KMS-11 (cell line): ENCODE results near the gene ETV7.

ENCODE experiments used
- H2AFZ ChIP-seq: fragments of 200-600 bp; sonication (generic); 2 replicates; pipeline ENCODE4 v1.6.1; 2016; ENCODE audit warnings: antibody characterized with exemption, mixed run types, low read depth
- H3K27ac ChIP-seq: fragments of 200-600 bp; sonication (generic); 2 replicates; pipeline ENCODE4 v1.6.1; 2016; ENCODE audit warnings: mild to moderate bottlenecking, mixed run types
- H3K27me3 ChIP-seq: fragments of 200-600 bp; sonication (generic); 2 replicates; pipeline ENCODE4 v1.6.1; 2017; ENCODE audit warnings: mild to moderate bottlenecking, low read depth, mixed run types, moderate library complexity; ENCODE audit not compliant: insufficient read depth
- H3K36me3 ChIP-seq: fragments of 200-600 bp; sonication (generic); 2 replicates; pipeline ENCODE4 v1.6.1; 2017; ENCODE audit warnings: mild to moderate bottlenecking, mixed run types; ENCODE audit not compliant: insufficient read depth
- H3K4me1 ChIP-seq: fragments of 200-600 bp; sonication (generic); 2 replicates; pipeline ENCODE4 v1.6.1; 2016; ENCODE audit warnings: mild to moderate bottlenecking, low read depth, mixed run types; ENCODE audit not compliant: poor library complexity, severe bottlenecking
- H3K4me2 ChIP-seq: fragments of 200-600 bp; sonication (generic); 2 replicates; pipeline ENCODE4 v1.7.0; 2016; ENCODE audit warnings: mild to moderate bottlenecking, mixed run types
- H3K4me3 ChIP-seq: fragments of 200-600 bp; sonication (generic); IDR thresholded peaks from 2 replicates; pipeline ENCODE4 v1.6.1; 2017; ENCODE audit warnings: low read depth, low read length, mixed read lengths; ENCODE audit not compliant: insufficient read depth
- H3K79me2 ChIP-seq: fragments of 200-600 bp; sonication (generic); 2 replicates; pipeline ENCODE4 v1.6.1; 2016; ENCODE audit warnings: low read depth, mixed run types; ENCODE audit not compliant: insufficient read depth
- H3K9ac ChIP-seq: fragments of 200-600 bp; sonication (generic); 2 replicates; pipeline ENCODE4 v1.6.1; 2016; ENCODE audit warnings: mild to moderate bottlenecking, mixed run types
- H4K20me1 ChIP-seq: fragments of 200-600 bp; sonication (generic); 2 replicates; pipeline ENCODE4 v1.6.1; 2016; ENCODE audit warnings: mild to moderate bottlenecking, mixed run types; ENCODE audit not compliant: insufficient read depth
- TF ChIP-seq, protein P1 (sequence below): fragments of 200-600 bp; sonication (generic); conservative IDR thresholded peaks from 2 replicates; pipeline ENCODE4 v1.6.1; 2017; ENCODE audit warnings: low read depth, mild to moderate bottlenecking, antibody characterized with exemption, low read length, moderate library complexity, mixed read lengths

Gene ETV7

DNA sequence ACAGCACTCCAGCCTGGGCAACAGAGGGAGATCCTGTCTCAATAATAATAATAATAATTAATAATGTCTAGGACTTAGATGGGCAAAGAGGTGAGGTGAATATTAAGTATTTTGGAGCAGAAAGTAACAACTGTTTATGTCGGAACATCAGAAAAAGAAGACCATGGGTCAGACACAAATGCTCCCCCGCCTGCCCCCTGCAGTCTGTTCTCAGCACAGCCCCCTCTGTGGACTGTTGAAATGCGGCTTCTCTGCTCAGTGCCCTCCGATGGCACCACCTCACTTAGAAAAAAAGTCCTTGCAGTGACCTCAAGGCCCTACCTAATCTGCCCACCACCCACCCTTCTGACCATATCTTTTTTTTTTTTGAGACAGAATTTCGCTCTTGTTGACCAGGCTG is 5.2 kb upstream of the ETV7 start:
- no peak overlapping the region for H3K4me3 ChIP-seq
- H3K4me2 ChIP-seq: no peak overlapping the region
- no peak overlapping the region for H3K9ac ChIP-seq
- H3K27ac ChIP-seq: no peak overlapping the region
- TF ChIP-seq, protein P1, sequence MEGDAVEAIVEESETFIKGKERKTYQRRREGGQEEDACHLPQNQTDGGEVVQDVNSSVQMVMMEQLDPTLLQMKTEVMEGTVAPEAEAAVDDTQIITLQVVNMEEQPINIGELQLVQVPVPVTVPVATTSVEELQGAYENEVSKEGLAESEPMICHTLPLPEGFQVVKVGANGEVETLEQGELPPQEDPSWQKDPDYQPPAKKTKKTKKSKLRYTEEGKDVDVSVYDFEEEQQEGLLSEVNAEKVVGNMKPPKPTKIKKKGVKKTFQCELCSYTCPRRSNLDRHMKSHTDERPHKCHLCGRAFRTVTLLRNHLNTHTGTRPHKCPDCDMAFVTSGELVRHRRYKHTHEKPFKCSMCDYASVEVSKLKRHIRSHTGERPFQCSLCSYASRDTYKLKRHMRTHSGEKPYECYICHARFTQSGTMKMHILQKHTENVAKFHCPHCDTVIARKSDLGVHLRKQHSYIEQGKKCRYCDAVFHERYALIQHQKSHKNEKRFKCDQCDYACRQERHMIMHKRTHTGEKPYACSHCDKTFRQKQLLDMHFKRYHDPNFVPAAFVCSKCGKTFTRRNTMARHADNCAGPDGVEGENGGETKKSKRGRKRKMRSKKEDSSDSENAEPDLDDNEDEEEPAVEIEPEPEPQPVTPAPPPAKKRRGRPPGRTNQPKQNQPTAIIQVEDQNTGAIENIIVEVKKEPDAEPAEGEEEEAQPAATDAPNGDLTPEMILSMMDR: no peak
- no peaks in the 10 kb centered on the region for H3K4me1 ChIP-seq
- H2AFZ ChIP-seq: no peak overlapping the region
- no peaks in the 10 kb centered on the region for H3K27me3 ChIP-seq
- no peaks in the 10 kb centered on the region for H3K36me3 ChIP-seq
- no peaks in the 10 kb centered on the region for H3K79me2 ChIP-seq
- no peaks in the 10 kb centered on the region for H4K20me1 ChIP-seq

DNA sequence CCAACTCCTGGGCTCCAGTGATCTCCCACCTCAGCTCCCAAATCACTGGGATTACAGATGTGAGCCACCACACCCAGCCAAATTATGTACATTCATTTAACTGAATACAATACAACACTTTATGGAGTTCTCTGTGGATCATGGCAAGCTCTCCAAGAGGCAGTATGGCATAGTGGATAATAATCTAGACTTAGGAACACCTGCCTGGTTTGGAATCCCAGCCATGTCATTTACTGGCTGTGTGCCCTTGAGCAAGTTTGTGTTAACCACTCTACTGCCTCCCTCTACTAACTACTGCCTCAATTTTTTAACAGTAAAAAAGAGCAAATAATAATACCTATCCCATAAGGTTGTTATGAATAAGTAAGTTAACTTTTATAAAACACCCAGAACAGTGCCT is 1.9 kb upstream of the ETV7 start:
- Histone ChIP-seq H3K79me2 (no peaks in the 10 kb centered on the region), H3K36me3 (no peaks in the 10 kb centered on the region), H3K4me2 (no peak overlapping the region), H4K20me1 (no peaks in the 10 kb centered on the region), H3K4me3 (no peak overlapping the region), H3K27ac (no peak overlapping the region), H2AFZ (no peak overlapping the region), H3K4me1 (no peaks in the 10 kb centered on the region), H3K27me3 (no peaks in the 10 kb centered on the region), H3K9ac (no peak overlapping the region)
- TF ChIP-seq, protein P1: no peak

DNA sequence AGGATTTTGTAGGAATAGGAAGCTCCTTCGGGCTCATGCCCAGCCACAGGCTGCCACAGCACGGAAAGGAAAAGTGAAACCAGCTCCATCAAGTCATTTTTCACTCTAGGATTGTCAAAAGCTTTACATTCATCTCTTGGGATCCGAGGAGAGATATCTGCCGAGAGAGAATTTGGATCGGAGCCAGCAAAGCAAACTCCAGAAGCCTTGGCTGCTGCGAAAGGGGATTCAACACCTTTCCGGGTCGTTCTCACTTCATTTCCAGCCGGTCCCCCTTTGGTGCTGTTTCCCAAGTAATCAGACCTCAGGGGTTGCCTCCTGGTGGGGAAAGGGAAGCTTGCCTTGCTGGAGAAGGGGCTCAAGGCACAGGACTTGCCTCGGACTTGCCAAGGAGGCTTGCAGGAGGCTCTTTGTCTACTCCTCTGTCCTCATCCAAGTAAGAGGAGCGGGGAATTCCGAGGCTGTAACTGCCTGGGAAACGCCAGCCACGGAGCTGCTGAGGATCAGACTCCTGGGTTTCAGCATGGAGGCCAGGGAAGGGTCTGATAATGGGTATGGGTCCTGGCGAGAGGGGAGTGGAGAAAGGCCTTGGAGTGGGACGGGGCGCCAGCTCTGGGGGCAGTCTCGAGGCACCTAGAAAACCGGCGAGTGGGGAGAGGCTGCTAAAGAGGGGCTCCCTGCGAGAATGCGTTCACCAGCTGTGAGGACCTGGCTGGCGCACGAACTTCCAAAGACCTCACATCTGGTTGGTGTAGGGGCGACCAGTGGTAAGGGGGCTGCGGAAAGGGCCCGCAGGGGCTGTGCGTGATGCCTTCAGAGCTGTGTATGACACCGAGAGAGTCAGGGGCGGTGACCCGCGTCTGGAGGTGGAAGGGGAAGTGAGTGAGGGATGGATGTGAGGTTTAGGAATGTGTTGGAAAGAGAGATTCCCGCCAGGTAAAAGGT is 702 bp downstream of the ETV7 start:
- Histone ChIP-seq H3K4me2 (no peak overlapping the region), H3K9ac (no peak overlapping the region), H2AFZ (no peak overlapping the region), H3K36me3 (no peaks in the 10 kb centered on the region), H3K27ac (no peak overlapping the region), H3K4me3 (no peak overlapping the region), H4K20me1 (no peaks in the 10 kb centered on the region), H3K27me3 (no peaks in the 10 kb centered on the region), H3K79me2 (no peaks in the 10 kb centered on the region), H3K4me1 (no peaks in the 10 kb centered on the region)
- TF ChIP-seq, protein P1: no peak

DNA sequence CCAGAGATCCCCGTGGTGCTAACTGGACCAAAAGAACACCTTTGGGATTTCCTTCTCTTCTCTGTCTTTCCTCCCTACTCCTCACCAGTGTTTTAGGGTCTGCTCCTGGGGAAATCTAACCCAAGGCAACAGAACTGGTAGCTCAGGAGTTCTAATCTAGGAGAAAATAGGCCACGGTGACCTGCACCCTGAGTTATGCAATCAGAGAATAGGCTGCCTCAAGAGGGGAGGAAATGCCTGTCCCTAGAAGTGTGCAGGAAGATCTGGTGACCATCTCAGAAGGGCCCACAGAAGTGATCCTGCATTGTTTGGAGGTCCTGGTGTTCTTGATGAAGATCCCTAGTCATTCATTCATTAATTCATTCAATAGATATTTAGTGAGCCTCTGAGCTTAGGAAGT is 3.4 kb downstream of the ETV7 start:
- no peak overlapping the region for H3K9ac ChIP-seq
- H3K27ac ChIP-seq: no peak overlapping the region
- no peaks in the 10 kb centered on the region for H3K36me3 ChIP-seq
- no peaks in the 10 kb centered on the region for H3K4me1 ChIP-seq
- no peak overlapping the region for H3K4me2 ChIP-seq
- no peaks in the 10 kb centered on the region for H4K20me1 ChIP-seq
- H3K4me3 ChIP-seq: no peak overlapping the region
- no peaks in the 10 kb centered on the region for H3K27me3 ChIP-seq
- TF ChIP-seq, protein P1: no peak
- H2AFZ ChIP-seq: no peak overlapping the region
- no peaks in the 10 kb centered on the region for H3K79me2 ChIP-seq
